MM.1S (cell line): ENCODE results near the gene DSCAM.

Experiments used
- DNase-seq: peaks from one replicate; pipeline ENCODE4 v3.0.0-alpha.2; 2015
- H2AFZ ChIP-seq: fragments of 300-600 bp; sonication (generic); 2 replicates; pipeline ENCODE4 v1.6.0; 2016; ENCODE audit warnings: antibody characterized with exemption, low read length
- H3F3A ChIP-seq: fragments of 300-600 bp; sonication (generic); 2 replicates; pipeline ENCODE4 v1.6.1; 2016; ENCODE audit warnings: mild to moderate bottlenecking, antibody characterized with exemption, low read length, moderate library complexity, mixed read lengths; ENCODE audit not compliant: insufficient read depth
- H3K27ac ChIP-seq: fragments of 300-600 bp; sonication (generic); 2 replicates; pipeline ENCODE4 v1.5.1; 2016; ENCODE audit warnings: mild to moderate bottlenecking, low read length
- H3K27me3 ChIP-seq: fragments of 300-600 bp; sonication (generic); replicated peaks from 2 replicates; pipeline ENCODE4 v1.6.0; 2016; ENCODE audit warnings: low read length; ENCODE audit not compliant: insufficient read depth
- H3K36me3 ChIP-seq: fragments of 300-600 bp; sonication (generic); replicated peaks from 2 replicates; pipeline ENCODE4 v1.6.1; 2016; ENCODE audit warnings: mild to moderate bottlenecking, low read length, mixed read lengths; ENCODE audit not compliant: insufficient read depth
- H3K4me1 ChIP-seq: fragments of 300-600 bp; sonication (generic); 2 replicates; pipeline ENCODE4 v1.6.1; 2016; ENCODE audit warnings: low read length, mixed read lengths
- H3K4me2 ChIP-seq: fragments of 300-600 bp; sonication (generic); 2 replicates; pipeline ENCODE4 v1.6.0; 2016; ENCODE audit warnings: low read depth, low read length
- H3K4me3 ChIP-seq: fragments of 300-600 bp; sonication (generic); 2 replicates; pipeline ENCODE4 v1.5.1; 2016; ENCODE audit warnings: low read length, mixed read lengths
- H3K79me2 ChIP-seq: fragments of 300-600 bp; sonication (generic); 2 replicates; pipeline ENCODE4 v1.6.1; 2016; ENCODE audit warnings: mixed run types, low read length, mixed read lengths
- H3K9ac ChIP-seq: fragments of 300-600 bp; sonication (generic); 2 replicates; pipeline ENCODE4 v1.6.1; 2016; ENCODE audit warnings: low read length, mixed read lengths
- H3K9me2 ChIP-seq: fragments of 300-600 bp; sonication (generic); replicated peaks from 2 replicates; pipeline ENCODE4 v1.6.1; 2016; ENCODE audit warnings: mild to moderate bottlenecking, low read length, mixed read lengths; ENCODE audit not compliant: insufficient read depth
- H3K9me3 ChIP-seq: fragments of 300-600 bp; sonication (generic); replicated peaks from 2 replicates; pipeline ENCODE4 v1.6.1; 2016; ENCODE audit warnings: mild to moderate bottlenecking, low read length, mixed read lengths; ENCODE audit not compliant: insufficient read depth
- H4K20me1 ChIP-seq: fragments of 300-600 bp; sonication (generic); 2 replicates; pipeline ENCODE4 v1.6.1; 2016; ENCODE audit warnings: mild to moderate bottlenecking, low read length, moderate library complexity, mixed read lengths; ENCODE audit not compliant: insufficient read depth
- EZH2 ChIP-seq: fragments of 300-600 bp; sonication (generic); optimal IDR thresholded peaks from 2 replicates; pipeline ENCODE3; 2017; ENCODE audit warnings: low read depth, mild to moderate bottlenecking, antibody characterized with exemption, low read length, mixed read lengths
- EZH2phosphoT487 ChIP-seq: fragments of 300-600 bp; sonication (generic); IDR thresholded peaks from 2 replicates; pipeline ENCODE4 v1.6.1; 2018; ENCODE audit warnings: antibody characterized with exemption, low read length
- TF ChIP-seq, protein P1 (sequence below): fragments of 300-600 bp; sonication (generic); IDR thresholded peaks from 2 replicates; pipeline ENCODE4 v1.5.1; 2016; ENCODE audit warnings: antibody characterized with exemption, low read length, mixed read lengths

Gene DSCAM

DNA sequence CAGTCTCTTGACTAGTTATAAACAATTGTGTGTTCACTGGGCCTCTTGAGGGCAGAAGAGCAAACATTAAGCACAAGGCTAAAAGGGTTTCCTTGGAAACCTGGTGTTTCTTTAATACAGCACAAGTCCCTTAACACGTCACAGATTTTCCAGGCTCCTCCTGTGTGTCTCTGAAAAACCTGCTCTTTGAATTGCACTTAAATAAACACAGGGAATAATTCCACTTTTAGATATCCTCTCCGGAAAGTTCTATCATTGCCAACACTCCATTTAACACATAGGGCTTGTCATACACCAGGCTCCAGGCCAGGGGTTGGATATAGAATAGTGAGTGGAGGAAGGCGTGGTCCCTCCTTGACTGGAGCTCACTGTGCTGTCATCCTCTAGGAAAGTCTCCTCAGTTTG, 442.6 kb downstream of the DSCAM start:
- no peak overlapping the region for H3K27ac ChIP-seq
- H3K4me2 ChIP-seq: no peak overlapping the region
- no peak for TF ChIP-seq EZH2
- TF ChIP-seq EZH2phosphoT487: no peak
- TF ChIP-seq, protein P1, sequence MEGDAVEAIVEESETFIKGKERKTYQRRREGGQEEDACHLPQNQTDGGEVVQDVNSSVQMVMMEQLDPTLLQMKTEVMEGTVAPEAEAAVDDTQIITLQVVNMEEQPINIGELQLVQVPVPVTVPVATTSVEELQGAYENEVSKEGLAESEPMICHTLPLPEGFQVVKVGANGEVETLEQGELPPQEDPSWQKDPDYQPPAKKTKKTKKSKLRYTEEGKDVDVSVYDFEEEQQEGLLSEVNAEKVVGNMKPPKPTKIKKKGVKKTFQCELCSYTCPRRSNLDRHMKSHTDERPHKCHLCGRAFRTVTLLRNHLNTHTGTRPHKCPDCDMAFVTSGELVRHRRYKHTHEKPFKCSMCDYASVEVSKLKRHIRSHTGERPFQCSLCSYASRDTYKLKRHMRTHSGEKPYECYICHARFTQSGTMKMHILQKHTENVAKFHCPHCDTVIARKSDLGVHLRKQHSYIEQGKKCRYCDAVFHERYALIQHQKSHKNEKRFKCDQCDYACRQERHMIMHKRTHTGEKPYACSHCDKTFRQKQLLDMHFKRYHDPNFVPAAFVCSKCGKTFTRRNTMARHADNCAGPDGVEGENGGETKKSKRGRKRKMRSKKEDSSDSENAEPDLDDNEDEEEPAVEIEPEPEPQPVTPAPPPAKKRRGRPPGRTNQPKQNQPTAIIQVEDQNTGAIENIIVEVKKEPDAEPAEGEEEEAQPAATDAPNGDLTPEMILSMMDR: no peak
- no peaks in the 10 kb centered on the region for H3K4me1 ChIP-seq
- H3K9ac ChIP-seq: no peak overlapping the region
- no peaks in the 10 kb centered on the region for H3F3A ChIP-seq
- no peak overlapping the region for H2AFZ ChIP-seq
- DNase-seq: no peak
- no peaks in the 10 kb centered on the region for H3K9me2 ChIP-seq
- no peaks in the 10 kb centered on the region for H3K27me3 ChIP-seq
- no peaks in the 10 kb centered on the region for H3K79me2 ChIP-seq
- no peak overlapping the region for H3K4me3 ChIP-seq
- no peaks in the 10 kb centered on the region for H3K9me3 ChIP-seq
- no peaks in the 10 kb centered on the region for H4K20me1 ChIP-seq
- H3K36me3 ChIP-seq: no peaks in the 10 kb centered on the region

DNA sequence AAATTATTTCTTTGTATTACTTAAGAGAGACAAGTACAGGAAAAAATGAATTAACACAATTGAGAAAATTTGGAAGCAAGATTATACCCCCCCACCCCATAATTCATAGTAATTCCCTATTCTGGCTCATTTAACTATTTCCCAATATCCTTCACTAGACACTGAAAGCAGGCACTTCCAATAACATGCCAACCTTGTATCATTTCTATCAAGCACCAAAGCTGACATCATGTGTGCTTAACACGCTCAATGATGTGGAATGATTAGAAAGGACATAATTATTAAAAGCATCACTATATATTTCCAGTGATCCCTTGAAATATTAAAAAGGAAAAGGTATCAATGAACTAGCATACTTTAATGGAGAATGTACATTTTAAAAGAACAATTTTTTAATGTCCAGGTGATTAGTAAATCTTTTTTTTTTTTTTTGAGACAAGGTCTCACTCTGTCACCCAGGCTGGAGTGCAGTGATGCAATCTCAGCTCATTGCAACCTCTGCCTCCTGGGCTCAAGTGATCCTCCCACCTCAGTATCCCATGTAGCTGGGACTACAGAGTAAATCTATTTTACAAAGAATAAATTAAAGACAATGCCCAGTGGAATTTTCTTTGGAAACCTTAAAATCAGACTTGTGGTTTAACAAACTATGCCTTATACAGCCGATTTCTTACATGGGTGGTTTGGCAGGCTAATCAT, 443.9 kb downstream of the DSCAM start:
- no peaks in the 10 kb centered on the region for H4K20me1 ChIP-seq
- H3K9ac ChIP-seq: no peak overlapping the region
- H3K4me1 ChIP-seq: no peaks in the 10 kb centered on the region
- TF ChIP-seq, protein P1: no peak
- TF ChIP-seq EZH2 (no peak), EZH2phosphoT487 (no peak)
- H3K79me2 ChIP-seq: no peaks in the 10 kb centered on the region
- H3K4me3 ChIP-seq: no peak overlapping the region
- no peaks in the 10 kb centered on the region for H3F3A ChIP-seq
- no peaks in the 10 kb centered on the region for H3K36me3 ChIP-seq
- no peak for DNase-seq
- no peaks in the 10 kb centered on the region for H3K9me2 ChIP-seq
- no peaks in the 10 kb centered on the region for H3K9me3 ChIP-seq
- H2AFZ ChIP-seq: no peak overlapping the region
- H3K4me2 ChIP-seq: no peak overlapping the region
- H3K27ac ChIP-seq: no peak overlapping the region
- no peaks in the 10 kb centered on the region for H3K27me3 ChIP-seq

DNA sequence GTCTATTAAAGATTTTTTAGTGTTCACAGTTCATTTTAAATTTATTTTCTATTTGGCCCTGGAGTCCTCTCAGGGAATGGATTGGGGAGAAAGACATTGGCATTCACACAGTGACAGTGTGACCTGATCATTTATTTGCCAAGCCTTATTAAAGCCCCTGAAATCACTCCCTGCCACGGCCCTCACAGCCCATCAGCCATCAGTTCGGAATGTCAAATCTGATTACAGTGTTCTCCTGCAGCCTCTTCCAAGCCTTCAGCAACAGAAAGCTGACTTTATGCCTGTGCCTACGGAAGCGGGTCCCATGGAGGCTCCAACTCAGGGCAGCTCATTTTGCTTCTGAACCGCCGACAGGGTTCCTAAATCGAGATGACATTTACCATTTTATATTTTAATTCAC, 451.2 kb downstream of the DSCAM start:
- Histone ChIP-seq H2AFZ (no peak overlapping the region), H3K36me3 (no peaks in the 10 kb centered on the region), H3K27me3 (no peaks in the 10 kb centered on the region)

More for the DNA sequence above, 451.2 kb downstream of the DSCAM start:
- H3K9me2 ChIP-seq: no peaks in the 10 kb centered on the region
- DNase-seq: no peak
- H3K4me1 ChIP-seq: no peaks in the 10 kb centered on the region
- no peaks in the 10 kb centered on the region for H4K20me1 ChIP-seq
- H3F3A ChIP-seq: no peaks in the 10 kb centered on the region
- H3K4me2 ChIP-seq: no peak overlapping the region
- H3K79me2 ChIP-seq: no peaks in the 10 kb centered on the region
- no peak overlapping the region for H3K27ac ChIP-seq
- TF ChIP-seq, protein P1: no peak
- no peak for TF ChIP-seq EZH2phosphoT487
- no peak for TF ChIP-seq EZH2
- no peak overlapping the region for H3K9ac ChIP-seq
- no peaks in the 10 kb centered on the region for H3K9me3 ChIP-seq
- no peak overlapping the region for H3K4me3 ChIP-seq
